Pancreas (tissue), 10 donors: ENCODE measurements around the gene CD300H. TPM values are rescaled to one million over a fixed set of nuclear protein-coding genes. Genes with fewer than 3 reads are reported as not detected.
A peak's percentile ranks its signal among the peaks of the same experiment; 100 is the strongest.

Experiments used
- ATAC-seq, 4 donors: fragments of 200-7000 bp; cut with Tn5 transposase; one replicate each; pipeline versions ENCODE4 v1.8.0 to v1.9.1; 2020; ENCODE audit warnings: mild to moderate bottlenecking in 4 of 4, moderate library complexity in 4 of 4
- DNase-seq, 6 donors: peaks; one replicate each; pipeline ENCODE4 v3.0.0-alpha.2; 2020
- FAIRE-seq: peaks from 2 replicates; lab custom pipeline; 2012; peaks lifted over from hg19 to GRCh38; lab: Jason Lieb, UNC
- H3K27ac ChIP-seq, 4 donors: fragments of 200-600 bp; sonication (generic); 1 replicate in 3 of 4; 2 replicates in 1 of 4; pipeline versions ENCODE4 v1.5.0 to v1.8.0; 2020
- H3K27me3 ChIP-seq, 4 donors: fragments of 200-600 bp; one replicate each; pipeline ENCODE4 v1.8.0; 2021
- H3K36me3 ChIP-seq, 3 donors: fragments of 200-600 bp; sonication (generic) in 1 of 3; one replicate each; pipeline versions ENCODE4 v1.5.0 to v1.8.0; 2020 to 2021
- H3K4me1 ChIP-seq, 3 donors: fragments of 200-600 bp; one replicate each; pipeline ENCODE4 v1.8.0; 2021
- H3K4me3 ChIP-seq, 4 donors: fragments of 200-600 bp; sonication (generic) in 2 of 4; one replicate each; pipeline versions ENCODE4 v1.5.0 to v1.8.0; 2020 to 2021
- H3K9me3 ChIP-seq, 4 donors: fragments of 200-600 bp; one replicate each; pipeline ENCODE4 v1.8.0; 2021
- CTCF ChIP-seq, 4 donors: fragments of 200-600 bp; sonication (generic) in 3 of 4; IDR thresholded peaks; one replicate each; pipeline versions ENCODE4 v1.5.0 to v1.8.0; 2021; ENCODE audit warnings: antibody characterized with exemption in 4 of 4
- WGBS, 2 donors: extraction: QIAGEN DNeasy Blood & Tissue Kit; methylation state at CpG; one replicate each; pipeline ENCODE4 v1.1.7; 2013; 5-methylcytosine and 5-hydroxymethylcytosine counted together
- intact Hi-C, 3 donors: fragments of 100-400 bp; cut with DNase I; formaldehyde crosslinking; loops; one replicate each; pipeline versions ENCODE4 v1.11.1 to v1.14.2; 2022
- polyA plus RNA-seq, 2 donors: library from polyadenylated mRNA; stranded (reverse); fragments of 200-250 nt; gene quantifications; one replicate each; pipeline ENCODE4 v1.2.3, GENCODE V29; 2013
- total RNA-seq, 6 donors: library from RNA; stranded (reverse); fragmentation: NEBNext Ultra II Directional in 4 of 6; extraction: Animal tissue kit (Norgen Biotek cat#: 25700) in 4 of 6; gene quantifications; one replicate each; pipeline versions ENCODE4 v1.2.1 to v1.2.4, GENCODE V29; 2021 to 2023
- donor health status: healthy with polysubstance abuse.
- donor health status: DM: no; HTN: no; CAD: no; lungs with moderate emphysema.
- donor health status: DM: no; HTN: no; CAD: no.
- donor health status: control.
- donor health status: control.
- donor health status: Bipolar disorder and iron deficiency.
- donor health status: DM: yes; HTN: yes; CAD: no.
- donor health status: DM: no; HTN: no; CAD: no.
- donor health status: DM: no; HTN: no; CAD: no.
- donor health status: DM: yes; HTN: yes; CAD: no.

The CD300H gene
- total and polyA plus RNA-seq, 8 donors, result not detected

- no peak for TF ChIP-seq CTCF (IDR thresholded peaks at IDR 0.05)
- H3K4me3 ChIP-seq, result no peak within 1 kb of the TSS
- H3K27me3 ChIP-seq, result peaks cover 0 to 6% (median 0%) of the 10 kb centered on the region in 4 donors
- H3K36me3 ChIP-seq, result no peaks in the 10 kb centered on the region
- H3K9me3 ChIP-seq, result no peaks in the 10 kb centered on the region
- WGBS, 2 donors, result 42 to 47% methylated on average over 10 of the region's 10 CpGs
- no peaks in the 10 kb centered on the region for H3K4me1 ChIP-seq
- H3K27ac ChIP-seq, result no peak within 1 kb of the TSS
- DNase-seq (peak in 2 of 6 donors; percentile 5 to 53), FAIRE-seq (no peak), ATAC-seq (peak in 2 of 4 donors; percentile 35 to 37)
- intact Hi-C loops, result no loop called here
Observed at GRCh38 chr17:74531231-74531761, 36.0 kb downstream of the CD300H start, which contains the start of gene CD300LB. Gene CD300LB (minus strand): TSS chr17:74531475. CDS start chr17:74531350, 125 bp downstream.

GRCh38 chr17:74530831-74531150 is 36.5 kb downstream of the CD300H start:
- H3K9me3 ChIP-seq, result no peaks in the 10 kb centered on the region
- no peaks in the 10 kb centered on the region for H3K36me3 ChIP-seq
- WGBS, 2 donors, result 45 to 70% methylated on average over 5 of the region's 5 CpGs
- DNase-seq, result peak in 1 of 6 donors; percentile 18
- H3K4me1 ChIP-seq, result no peaks in the 10 kb centered on the region
- no peak overlapping the region for H3K4me3 ChIP-seq
- H3K27me3 ChIP-seq, result peaks cover 0 to 5% (median 0%) of the 10 kb centered on the region in 4 donors
- no peak overlapping the region for H3K27ac ChIP-seq
- no peak for FAIRE-seq
- no peak for ATAC-seq
- intact Hi-C loops, result no loop called here
- TF ChIP-seq CTCF (IDR thresholded peaks at IDR 0.05), result no peak

GRCh38 chr17:74529243-74529642 is 38.1 kb downstream of the CD300H start:
- Histone ChIP-seq H3K27ac (no peak overlapping the region), H3K4me3 (no peak overlapping the region), H3K4me1 (no peaks in the 10 kb centered on the region), H3K9me3 (no peaks in the 10 kb centered on the region), H3K36me3 (no peaks in the 10 kb centered on the region), H3K27me3 (no peaks in the 10 kb centered on the region)
- intact Hi-C loops, result no loop called here
- no peak for TF ChIP-seq CTCF (IDR thresholded peaks at IDR 0.05)
- WGBS, 2 donors, result 47 to 64% methylated on average over 5 of the region's 5 CpGs
- DNase-seq (peak in 1 of 6 donors; percentile 31), ATAC-seq (no peak), FAIRE-seq (no peak)

GRCh38 chr17:74528491-74529199 is 38.7 kb downstream of the CD300H start:
- DNase-seq (peak in 1 of 6 donors; percentile 45), ATAC-seq (peak in 2 of 4 donors; percentile 51 to 57), FAIRE-seq (no peak)
- Histone ChIP-seq H3K9me3 (no peaks in the 10 kb centered on the region), H3K4me3 (no peak overlapping the region), H3K4me1 (no peaks in the 10 kb centered on the region), H3K27ac (no peak overlapping the region), H3K27me3 (no peaks in the 10 kb centered on the region), H3K36me3 (no peaks in the 10 kb centered on the region)
- intact Hi-C loops, result no loop called here
- TF ChIP-seq CTCF (IDR thresholded peaks at IDR 0.05), result no peak
- 53 to 65% methylated on average over 8 of the region's 8 CpGs for WGBS, 2 donors

- no peak for TF ChIP-seq CTCF (IDR thresholded peaks at IDR 0.05)
- no peak overlapping the region for H3K27ac ChIP-seq
- no peaks in the 10 kb centered on the region for H3K36me3 ChIP-seq
- intact Hi-C loops, result no loop called here
- FAIRE-seq, result no peak
- WGBS, 2 donors, result 67 to 77% methylated on average over 8 of the region's 8 CpGs
- ATAC-seq, result no peak
- DNase-seq, result no peak
- H3K4me3 ChIP-seq, result no peak overlapping the region
- H3K9me3 ChIP-seq, result no peaks in the 10 kb centered on the region
- no peaks in the 10 kb centered on the region for H3K4me1 ChIP-seq
- H3K27me3 ChIP-seq, result no peaks in the 10 kb centered on the region
Observed at GRCh38 chr17:74527756-74528155, 39.6 kb downstream of the CD300H start.
